ENCODE measurements around the gene RPS3A.
A peak's percentile ranks its signal among the peaks of the same experiment; 100 is the strongest.
"Not testable (repeated sequence)": the region's sequence is repeated elsewhere in the genome, so short reads cannot be mapped to it uniquely, and the experiment has no call there.

Gene RPS3A

DNA sequence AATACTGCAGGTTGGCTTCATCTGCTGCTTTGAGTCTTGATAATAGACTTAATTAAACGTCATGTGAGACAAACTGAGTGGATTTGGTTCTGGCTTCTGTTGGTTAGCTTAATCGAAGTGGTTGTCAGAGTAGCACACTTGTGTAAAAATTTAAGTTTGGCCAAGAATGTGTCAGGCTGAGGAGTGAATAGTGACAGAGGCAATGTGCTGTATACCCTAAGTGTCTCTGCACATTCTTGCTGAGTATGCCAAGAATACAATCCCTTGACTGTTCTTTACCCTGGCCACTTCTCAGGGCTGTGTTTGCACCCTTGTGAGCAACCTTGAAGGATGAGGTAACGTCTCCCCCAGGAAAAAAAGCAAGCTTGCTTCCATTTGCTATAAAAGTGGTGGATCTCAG, 14.9 kb downstream of the RPS3A start:
- TF ChIP-seq ZFX (IDR thresholded peaks at IDR 0.05), result no peak
- TF ChIP-seq, protein P1, sequence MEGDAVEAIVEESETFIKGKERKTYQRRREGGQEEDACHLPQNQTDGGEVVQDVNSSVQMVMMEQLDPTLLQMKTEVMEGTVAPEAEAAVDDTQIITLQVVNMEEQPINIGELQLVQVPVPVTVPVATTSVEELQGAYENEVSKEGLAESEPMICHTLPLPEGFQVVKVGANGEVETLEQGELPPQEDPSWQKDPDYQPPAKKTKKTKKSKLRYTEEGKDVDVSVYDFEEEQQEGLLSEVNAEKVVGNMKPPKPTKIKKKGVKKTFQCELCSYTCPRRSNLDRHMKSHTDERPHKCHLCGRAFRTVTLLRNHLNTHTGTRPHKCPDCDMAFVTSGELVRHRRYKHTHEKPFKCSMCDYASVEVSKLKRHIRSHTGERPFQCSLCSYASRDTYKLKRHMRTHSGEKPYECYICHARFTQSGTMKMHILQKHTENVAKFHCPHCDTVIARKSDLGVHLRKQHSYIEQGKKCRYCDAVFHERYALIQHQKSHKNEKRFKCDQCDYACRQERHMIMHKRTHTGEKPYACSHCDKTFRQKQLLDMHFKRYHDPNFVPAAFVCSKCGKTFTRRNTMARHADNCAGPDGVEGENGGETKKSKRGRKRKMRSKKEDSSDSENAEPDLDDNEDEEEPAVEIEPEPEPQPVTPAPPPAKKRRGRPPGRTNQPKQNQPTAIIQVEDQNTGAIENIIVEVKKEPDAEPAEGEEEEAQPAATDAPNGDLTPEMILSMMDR (conservative IDR thresholded peaks at IDR 0.05), result no peak
- no peak overlapping the region for H3K27ac ChIP-seq

DNA sequence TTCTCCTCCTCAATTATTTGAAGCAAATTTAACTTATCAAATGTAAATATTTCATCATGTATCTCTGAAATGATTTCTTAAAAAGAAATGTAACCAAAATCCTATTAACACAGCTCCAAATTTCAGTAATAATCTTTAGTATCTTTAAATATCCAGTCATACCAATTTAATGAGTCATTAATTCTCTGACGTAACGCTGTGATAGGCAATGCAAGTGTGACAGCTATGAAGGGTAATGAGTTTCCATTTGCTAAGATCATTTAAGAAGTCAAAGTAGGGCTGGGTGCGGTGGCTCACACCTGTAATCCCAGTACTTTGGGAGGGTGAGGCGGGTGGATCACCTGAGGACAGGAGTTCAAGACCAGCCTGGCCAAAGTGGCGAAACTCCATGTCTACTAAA, 15.6 kb downstream of the RPS3A start:
- TF ChIP-seq, protein P1 (conservative IDR thresholded peaks at IDR 0.05), result no peak
- no peak for TF ChIP-seq ZFX (IDR thresholded peaks at IDR 0.05)
- H3K27ac ChIP-seq, result no peak overlapping the region

DNA sequence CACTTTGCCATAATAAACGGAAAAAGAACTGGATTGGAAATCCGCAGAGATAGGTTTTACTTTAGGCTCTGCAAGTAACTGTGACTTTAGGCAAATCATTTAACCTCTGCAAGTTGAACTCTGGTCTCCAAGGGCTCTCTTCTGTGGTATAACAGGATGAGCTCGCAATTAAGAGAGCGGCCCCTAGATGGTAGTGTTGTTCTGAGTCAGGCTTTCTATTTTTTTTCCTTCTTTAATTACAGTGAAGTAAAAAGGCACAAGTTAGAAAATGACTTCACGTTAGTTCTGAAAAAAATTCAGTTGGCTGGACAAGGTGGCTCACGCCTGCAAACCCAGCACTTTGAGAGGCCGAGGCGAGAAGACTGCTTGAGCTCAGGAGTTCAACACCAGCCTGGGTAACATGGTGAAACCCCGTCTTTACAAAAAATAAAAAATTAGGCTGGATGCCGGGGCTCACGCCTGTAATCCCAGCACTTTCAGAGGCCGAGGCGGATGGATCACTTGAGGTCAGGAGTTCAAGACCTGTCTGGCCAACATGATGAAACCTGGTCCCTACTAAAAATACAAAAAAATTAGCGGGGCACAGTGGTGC, 18.0 kb downstream of the RPS3A start:
- H3K27ac ChIP-seq, result 0 out of 2 replicates have a peak overlapping the region, but pooled peaks have one; percentile 8
- TF ChIP-seq ZFX (IDR thresholded peaks at IDR 0.05), result no peak
- TF ChIP-seq, protein P1 (conservative IDR thresholded peaks at IDR 0.05), result peak; percentile 88

DNA sequence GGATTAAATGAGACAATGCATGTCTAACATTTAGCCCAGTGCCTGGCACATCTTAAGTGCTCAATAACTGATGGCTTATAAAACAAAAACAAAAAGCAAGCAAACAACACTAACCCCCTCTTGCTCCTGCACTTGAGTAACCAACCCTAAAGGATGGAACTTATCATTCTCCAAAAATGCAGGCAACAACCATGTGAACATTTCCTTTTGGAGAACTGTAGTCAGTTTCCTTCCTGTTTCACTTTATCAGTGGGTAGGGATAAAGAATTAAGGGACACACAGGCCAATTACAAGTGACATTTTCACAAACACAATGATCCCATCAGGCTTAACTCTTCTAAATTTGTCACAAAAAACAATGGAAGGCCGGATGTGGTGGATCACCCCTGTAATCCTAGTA, 30.4 kb downstream of the RPS3A start:
- TF ChIP-seq, protein P1 (conservative IDR thresholded peaks at IDR 0.05), result no peak
- TF ChIP-seq ZFX (IDR thresholded peaks at IDR 0.05), result no peak
- H3K27ac ChIP-seq, result no peak overlapping the region

DNA sequence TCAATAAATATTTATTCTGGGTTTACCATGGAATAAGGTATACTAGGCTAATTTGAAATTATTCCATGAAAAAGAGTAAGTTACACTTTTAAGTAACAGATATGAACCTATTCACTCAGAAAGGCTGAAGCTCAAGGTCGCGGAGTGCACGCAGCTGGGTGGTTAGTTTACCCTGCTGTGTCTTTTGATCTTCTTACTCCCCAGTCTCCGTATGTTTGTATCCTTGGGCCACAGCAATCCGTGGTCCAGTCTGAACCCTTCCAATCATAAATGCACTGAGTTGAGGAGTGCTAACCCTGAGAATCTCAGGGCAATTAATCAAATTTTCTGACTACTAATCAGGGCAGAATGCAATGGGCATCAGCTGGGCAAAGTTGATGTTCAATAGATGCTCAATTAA, 33.9 kb downstream of the RPS3A start:
- TF ChIP-seq, protein P1 (conservative IDR thresholded peaks at IDR 0.05), result no peak
- TF ChIP-seq ZFX (IDR thresholded peaks at IDR 0.05), result no peak

DNA sequence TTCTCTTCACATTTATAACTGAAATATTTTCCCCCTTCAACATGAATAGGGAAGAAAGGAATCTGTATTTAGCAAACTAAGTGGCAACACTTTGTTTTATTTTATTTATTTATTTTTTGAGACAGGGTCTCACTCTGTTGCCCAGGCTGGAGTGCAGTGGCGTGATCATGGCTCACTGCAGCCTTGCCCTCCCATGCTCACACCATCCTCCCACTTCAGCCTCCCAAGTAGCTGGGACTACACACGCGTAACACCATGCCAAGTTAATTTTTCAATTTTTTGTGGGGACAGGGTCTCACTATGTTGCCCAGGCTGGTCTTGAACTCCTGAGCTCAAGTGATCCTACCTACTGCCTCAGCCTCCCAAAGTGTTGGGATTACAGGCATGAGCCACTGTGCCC, 36.6 kb downstream of the RPS3A start:
- H3K27ac ChIP-seq, result not testable (repeated sequence)

More for the DNA sequence above, 33.9 kb downstream of the RPS3A start:
- no peak overlapping the region for H3K27ac ChIP-seq

DNA sequence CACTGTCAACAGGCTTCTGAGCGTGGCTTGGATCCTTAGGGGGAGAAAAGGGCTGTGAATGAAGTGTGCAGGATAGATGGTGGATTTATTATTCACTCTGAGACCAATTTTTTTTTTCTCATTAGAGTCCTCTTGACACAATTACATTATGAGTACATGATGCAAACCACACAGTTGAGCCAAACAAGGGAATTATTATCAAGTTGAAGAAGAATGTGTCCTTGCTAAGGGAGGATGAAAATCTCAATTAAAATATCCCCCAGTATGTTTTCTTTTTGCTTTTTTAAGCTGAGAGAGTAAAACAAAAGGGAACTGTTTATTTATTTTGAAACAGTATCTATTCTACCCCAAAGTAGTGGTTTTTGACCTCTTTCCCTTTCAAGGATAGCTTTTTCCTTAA, 40.4 kb downstream of the RPS3A start:
- TF ChIP-seq, protein P1 (conservative IDR thresholded peaks at IDR 0.05), result no peak
- TF ChIP-seq ZFX (IDR thresholded peaks at IDR 0.05), result no peak
- no peak overlapping the region for H3K27ac ChIP-seq

DNA sequence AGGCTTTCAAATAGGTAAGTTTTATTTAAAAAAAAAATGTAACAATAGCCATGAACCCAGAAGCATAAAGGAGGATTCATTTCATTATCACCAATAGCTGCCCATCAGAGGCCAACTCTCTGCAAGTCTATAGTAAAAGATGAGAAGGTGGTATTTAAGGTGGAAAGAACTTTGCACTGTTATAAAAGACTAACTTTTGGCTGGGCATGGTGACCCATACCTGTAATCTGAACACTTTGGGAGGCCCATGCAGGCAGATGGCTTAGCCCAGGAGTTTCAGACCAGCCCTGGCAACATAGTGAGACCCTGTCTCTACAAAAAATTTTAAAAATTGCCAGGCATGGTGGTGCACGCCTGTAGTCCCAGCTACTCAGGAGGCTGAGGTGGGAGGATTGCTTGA, 43.3 kb downstream of the RPS3A start:
- no peak overlapping the region for H3K27ac ChIP-seq
- TF ChIP-seq, protein P1 (conservative IDR thresholded peaks at IDR 0.05), result no peak

Data from C4-2B (cell line).